ENCODE measurements around the gene U2SURP. TPM values are rescaled to one million over a fixed set of nuclear protein-coding genes. Genes with fewer than 3 reads are reported as not detected.

The U2SURP gene
- total and polyA plus RNA-seq, 10 of the 15 experiments (the other 5 are each of a cell fraction or from before 2014, with no cell fraction given): 76.3 to 277 (median 150) TPM

DNA sequence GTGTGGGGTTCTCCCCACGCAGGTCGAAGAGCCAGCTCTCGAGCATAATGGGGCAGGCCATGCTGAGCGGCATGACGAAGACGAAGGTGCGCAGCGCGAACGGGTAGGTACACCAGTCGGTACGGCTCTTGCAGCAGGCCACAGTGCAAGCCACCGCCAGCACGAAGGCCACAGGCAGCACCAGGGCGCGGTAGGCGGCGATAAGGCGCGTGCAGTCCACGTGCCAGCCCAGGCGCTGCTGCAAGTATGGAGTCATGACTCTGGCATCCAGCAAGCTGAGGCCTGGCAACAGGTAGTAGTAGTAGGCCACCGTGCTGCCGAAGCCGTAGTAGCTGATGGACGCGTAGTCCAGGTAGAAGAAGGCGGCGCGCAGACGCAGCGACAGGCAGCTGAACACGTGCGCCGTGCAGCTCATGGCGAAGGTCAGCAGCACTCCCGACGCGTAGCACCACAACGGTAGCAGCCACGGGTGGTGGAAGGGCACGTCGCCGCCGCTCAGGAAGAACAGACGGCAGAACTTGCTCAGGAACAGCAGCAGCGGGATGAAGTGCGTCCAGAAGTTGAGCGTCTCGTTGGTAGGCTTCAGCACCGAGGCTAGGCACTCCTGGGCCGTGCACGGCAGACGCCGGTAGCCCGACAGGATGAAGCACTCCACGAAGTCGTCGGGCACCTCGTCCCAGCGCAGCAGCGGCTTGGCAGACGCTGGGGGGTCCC is 38.7 kb upstream of the U2SURP start:
- peak; percentile 73 for TF ChIP-seq HDAC6 (IDR thresholded peaks at IDR 0.05; ENCODE audit: unreplicated experiment)
- no peak for TF ChIP-seq SIN3A (IDR thresholded peaks at IDR 0.05; ENCODE audit: low read depth, low read length)
- TF ChIP-seq REST (IDR thresholded peaks at IDR 0.05; ENCODE audit: low read depth, low read length): no peak
- ChIA-PET CTCF (no interaction called here), POLR2A (no interaction called here), RAD21 (ENCODE audit: unreplicated experiment) (no interaction called here), SMC1A (ENCODE audit: uncharacterized antibody, unreplicated experiment) (no interaction called here)
- WGBS (ENCODE audit: insufficient coverage, insufficient replicate concordance, low lambda C conversion rate, missing lambda C conversion rate): 87% methylated on average over 55 of the region's 63 CpGs
- no peaks in the 10 kb centered on the region for H3K79me2 ChIP-seq (ENCODE audit: control insufficient read depth, insufficient read depth, low read length)
- no peak overlapping the region for H2AFZ ChIP-seq (ENCODE audit: control insufficient read depth, low read depth, low read length)
- H3K27me3 ChIP-seq (replicated peaks in 1 of 2; ENCODE audit: control insufficient read depth in 2 of 2, insufficient read depth in 2 of 2, low read length in 1 of 2): peaks cover 7 to 22% of the 10 kb centered on the region in 2 experiments
- no TSS peak for BruUV-seq (replicated peaks)
- no peak overlapping the region for H3K9ac ChIP-seq (ENCODE audit: control insufficient read depth, insufficient read depth, low read length)
- H3K9me3 ChIP-seq (replicated peaks; ENCODE audit: control insufficient read depth, insufficient read depth, low read length): no peaks in the 10 kb centered on the region; the same call in 2 of the 3 replicates
- H3K36me3 ChIP-seq (ENCODE audit: control insufficient read depth in 2 of 2, insufficient read depth in 2 of 2, low read length in 1 of 2): no peaks in the 10 kb centered on the region
- ATAC-seq: no peak
- FAIRE-seq: no peak
- no peak overlapping the region for H3K27ac ChIP-seq (ENCODE audit: control insufficient read depth, insufficient read depth)
- H3K4me3 ChIP-seq: no peak overlapping the region
- no peaks in the 10 kb centered on the region for H3K4me1 ChIP-seq (ENCODE audit: control insufficient read depth, insufficient read depth, low read length)
- H3K4me2 ChIP-seq (ENCODE audit: control insufficient read depth, insufficient read depth): peak overlapping the region; percentile 64; the same call in 1 of the 2 replicates
- H4K20me1 ChIP-seq (ENCODE audit: control insufficient read depth, insufficient read depth): no peaks in the 10 kb centered on the region
- intact Hi-C loops (cut with micrococcal nuclease; ENCODE audit: unreplicated experiment) (no loop called here), in situ Hi-C loops (cut with MboI) (no loop called here)
- no peak for DNase-seq (ENCODE audit: low read depth, low spot score)

DNA sequence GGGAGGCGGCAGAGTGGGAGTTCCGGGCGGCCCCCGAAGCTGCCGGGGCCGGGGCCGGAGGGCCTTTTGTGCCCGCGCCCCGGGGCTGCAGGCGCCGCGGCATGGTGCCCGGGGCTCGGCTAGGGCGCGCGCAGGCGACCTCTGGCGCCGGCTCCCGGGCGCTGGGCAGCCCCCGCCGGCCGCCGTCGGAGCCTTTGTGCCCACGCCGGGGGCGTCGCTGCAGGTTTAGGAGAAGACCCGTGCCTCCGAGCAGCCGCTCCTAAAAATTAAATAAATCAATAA is 38.2 kb upstream of the U2SURP start:
- H2AFZ ChIP-seq (ENCODE audit: control insufficient read depth, low read depth, low read length): no peak overlapping the region
- RAD21 ChIA-PET (ENCODE audit: unreplicated experiment): no interaction called here
- POLR2A ChIA-PET: no interaction called here
- CTCF ChIA-PET: no interaction called here
- no peak for ATAC-seq
- WGBS (ENCODE audit: insufficient coverage, insufficient replicate concordance, low lambda C conversion rate, missing lambda C conversion rate): 6% methylated on average over 14 of the region's 35 CpGs
- no TSS peak for BruUV-seq (replicated peaks)
- H3K79me2 ChIP-seq (ENCODE audit: control insufficient read depth, insufficient read depth, low read length): no peaks in the 10 kb centered on the region
- H3K4me1 ChIP-seq (ENCODE audit: control insufficient read depth, insufficient read depth, low read length): no peaks in the 10 kb centered on the region
- peak overlapping the region; percentile 64; the same call in 1 of the 2 replicates for H3K4me2 ChIP-seq (ENCODE audit: control insufficient read depth, insufficient read depth)
- no peak overlapping the region for H3K4me3 ChIP-seq
- SMC1A ChIA-PET (ENCODE audit: uncharacterized antibody, unreplicated experiment): no interaction called here
- no peak overlapping the region for H3K9ac ChIP-seq (ENCODE audit: control insufficient read depth, insufficient read depth, low read length)
- no peaks in the 10 kb centered on the region for H4K20me1 ChIP-seq (ENCODE audit: control insufficient read depth, insufficient read depth)
- intact Hi-C loops (cut with micrococcal nuclease; ENCODE audit: unreplicated experiment) (no loop called here), in situ Hi-C loops (cut with MboI) (no loop called here)
- no peaks in the 10 kb centered on the region for H3K36me3 ChIP-seq (ENCODE audit: control insufficient read depth in 2 of 2, insufficient read depth in 2 of 2, low read length in 1 of 2)
- no peak for FAIRE-seq
- DNase-seq (ENCODE audit: low read depth, low spot score): no peak
- H3K9me3 ChIP-seq (replicated peaks; ENCODE audit: control insufficient read depth, insufficient read depth, low read length): no peaks in the 10 kb centered on the region; the same call in 2 of the 3 replicates
- TF ChIP-seq, protein P1, sequence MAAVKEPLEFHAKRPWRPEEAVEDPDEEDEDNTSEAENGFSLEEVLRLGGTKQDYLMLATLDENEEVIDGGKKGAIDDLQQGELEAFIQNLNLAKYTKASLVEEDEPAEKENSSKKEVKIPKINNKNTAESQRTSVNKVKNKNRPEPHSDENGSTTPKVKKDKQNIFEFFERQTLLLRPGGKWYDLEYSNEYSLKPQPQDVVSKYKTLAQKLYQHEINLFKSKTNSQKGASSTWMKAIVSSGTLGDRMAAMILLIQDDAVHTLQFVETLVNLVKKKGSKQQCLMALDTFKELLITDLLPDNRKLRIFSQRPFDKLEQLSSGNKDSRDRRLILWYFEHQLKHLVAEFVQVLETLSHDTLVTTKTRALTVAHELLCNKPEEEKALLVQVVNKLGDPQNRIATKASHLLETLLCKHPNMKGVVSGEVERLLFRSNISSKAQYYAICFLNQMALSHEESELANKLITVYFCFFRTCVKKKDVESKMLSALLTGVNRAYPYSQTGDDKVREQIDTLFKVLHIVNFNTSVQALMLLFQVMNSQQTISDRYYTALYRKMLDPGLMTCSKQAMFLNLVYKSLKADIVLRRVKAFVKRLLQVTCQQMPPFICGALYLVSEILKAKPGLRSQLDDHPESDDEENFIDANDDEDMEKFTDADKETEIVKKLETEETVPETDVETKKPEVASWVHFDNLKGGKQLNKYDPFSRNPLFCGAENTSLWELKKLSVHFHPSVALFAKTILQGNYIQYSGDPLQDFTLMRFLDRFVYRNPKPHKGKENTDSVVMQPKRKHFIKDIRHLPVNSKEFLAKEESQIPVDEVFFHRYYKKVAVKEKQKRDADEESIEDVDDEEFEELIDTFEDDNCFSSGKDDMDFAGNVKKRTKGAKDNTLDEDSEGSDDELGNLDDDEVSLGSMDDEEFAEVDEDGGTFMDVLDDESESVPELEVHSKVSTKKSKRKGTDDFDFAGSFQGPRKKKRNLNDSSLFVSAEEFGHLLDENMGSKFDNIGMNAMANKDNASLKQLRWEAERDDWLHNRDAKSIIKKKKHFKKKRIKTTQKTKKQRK (IDR thresholded peaks at IDR 0.05; ENCODE audit: low read depth, low read length): no peak
- TF ChIP-seq CREM (IDR thresholded peaks at IDR 0.05; ENCODE audit: low read depth): no peak
- H3K27ac ChIP-seq (ENCODE audit: control insufficient read depth, insufficient read depth): no peak overlapping the region
- H3K27me3 ChIP-seq (replicated peaks in 1 of 2; ENCODE audit: control insufficient read depth in 2 of 2, insufficient read depth in 2 of 2, low read length in 1 of 2): peaks cover 7 to 17% of the 10 kb centered on the region in 2 experiments
